Endothelial cell of umbilical vein (primary cell): Measurements from ENCODE around the gene RNU6-8.

ENCODE experiments used
- CTCF ChIP-seq, 2 donors: IDR thresholded peaks; 1 replicate in 1 of 2; 2 replicates in 1 of 2; pipeline ENCODE4 v1.5.1; 2011; ENCODE audit warnings: low read length in 2 of 2, mild to moderate bottlenecking in 2 of 2, moderate library complexity in 2 of 2, control low read depth in 1 of 2, inconsistent platforms in 1 of 2, low read depth in 1 of 2; ENCODE audit not compliant: insufficient read depth in 1 of 2; ENCODE audit errors: extremely low read depth in 1 of 2
- POLR2A ChIP-seq: IDR thresholded peaks from 2 replicates; pipeline ENCODE4 v1.6.1; 2012; ENCODE audit warnings: low read depth, mild to moderate bottlenecking, control low read depth, low read length
- POLR2AphosphoS5 ChIP-seq: IDR thresholded peaks from 2 replicates; pipeline ENCODE4 v1.6.1; 2012; ENCODE audit warnings: low read depth, mild to moderate bottlenecking, control low read depth, low read length, moderate library complexity; ENCODE audit not compliant: insufficient read depth

GRCh38 chr14:32183151-32184058 lies 19.7 kb downstream of the RNU6-8 start:
- TF ChIP-seq POLR2AphosphoS5 = no peak
- TF ChIP-seq POLR2A = no peak
- TF ChIP-seq CTCF (IDR thresholded peaks at IDR 0.05; ENCODE audit: extremely low read depth in 1 of 2, insufficient read depth in 1 of 2, low read depth in 1 of 2, low read length in 2 of 2) = no peak
